ENCODE results near the gene ATP2B2.

The ATP2B2 gene

DNA sequence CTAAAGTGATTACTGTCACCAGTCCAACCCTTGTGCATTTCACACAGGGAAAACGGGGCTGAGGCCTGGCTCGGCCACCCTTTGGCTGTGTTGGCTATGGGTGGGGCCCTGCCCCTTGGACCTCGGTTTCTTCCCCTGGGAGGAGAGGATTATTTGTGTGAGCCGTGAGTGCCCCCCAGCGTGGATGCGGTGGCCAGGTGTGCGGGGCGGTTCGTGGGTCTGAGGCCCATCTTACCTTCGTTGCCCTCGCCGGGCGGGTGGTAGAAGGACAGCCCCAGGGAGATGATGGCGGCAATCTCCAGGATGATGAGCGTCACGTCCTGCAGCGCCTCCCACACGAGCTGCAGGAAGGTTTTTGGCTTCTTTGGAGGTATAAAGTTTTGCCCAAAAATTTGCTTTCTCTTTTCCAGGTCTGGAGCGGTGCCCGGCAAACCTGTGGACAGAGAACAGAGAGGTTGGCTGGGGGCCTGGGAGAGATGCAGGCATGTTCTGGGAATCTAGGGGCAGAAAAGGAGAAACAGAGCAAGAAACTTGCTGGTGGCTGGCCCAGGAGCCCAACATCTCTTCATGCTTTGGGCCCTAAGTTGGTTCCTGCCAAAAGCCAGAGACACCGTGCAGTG, 94.9 kb downstream of the ATP2B2 start:
- no peak overlapping the region for H3K4me3 ChIP-seq (ENCODE audit: low read depth, low read length)
- DNase-seq (ENCODE audit: low read depth), result no peak
- TF ChIP-seq, protein P1, sequence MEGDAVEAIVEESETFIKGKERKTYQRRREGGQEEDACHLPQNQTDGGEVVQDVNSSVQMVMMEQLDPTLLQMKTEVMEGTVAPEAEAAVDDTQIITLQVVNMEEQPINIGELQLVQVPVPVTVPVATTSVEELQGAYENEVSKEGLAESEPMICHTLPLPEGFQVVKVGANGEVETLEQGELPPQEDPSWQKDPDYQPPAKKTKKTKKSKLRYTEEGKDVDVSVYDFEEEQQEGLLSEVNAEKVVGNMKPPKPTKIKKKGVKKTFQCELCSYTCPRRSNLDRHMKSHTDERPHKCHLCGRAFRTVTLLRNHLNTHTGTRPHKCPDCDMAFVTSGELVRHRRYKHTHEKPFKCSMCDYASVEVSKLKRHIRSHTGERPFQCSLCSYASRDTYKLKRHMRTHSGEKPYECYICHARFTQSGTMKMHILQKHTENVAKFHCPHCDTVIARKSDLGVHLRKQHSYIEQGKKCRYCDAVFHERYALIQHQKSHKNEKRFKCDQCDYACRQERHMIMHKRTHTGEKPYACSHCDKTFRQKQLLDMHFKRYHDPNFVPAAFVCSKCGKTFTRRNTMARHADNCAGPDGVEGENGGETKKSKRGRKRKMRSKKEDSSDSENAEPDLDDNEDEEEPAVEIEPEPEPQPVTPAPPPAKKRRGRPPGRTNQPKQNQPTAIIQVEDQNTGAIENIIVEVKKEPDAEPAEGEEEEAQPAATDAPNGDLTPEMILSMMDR (IDR thresholded peaks at IDR 0.05; ENCODE audit: low read depth, low read length, missing control alignments), result no peak
- in situ Hi-C loops (cut with HindIII; ENCODE audit: low sequenced_read_pairs), result no loop called here

- in situ Hi-C loops (cut with HindIII; ENCODE audit: low sequenced_read_pairs), result no loop called here
Observed at GRCh38 chr3:10408680-10409079, 96.7 kb downstream of the ATP2B2 start.

DNA sequence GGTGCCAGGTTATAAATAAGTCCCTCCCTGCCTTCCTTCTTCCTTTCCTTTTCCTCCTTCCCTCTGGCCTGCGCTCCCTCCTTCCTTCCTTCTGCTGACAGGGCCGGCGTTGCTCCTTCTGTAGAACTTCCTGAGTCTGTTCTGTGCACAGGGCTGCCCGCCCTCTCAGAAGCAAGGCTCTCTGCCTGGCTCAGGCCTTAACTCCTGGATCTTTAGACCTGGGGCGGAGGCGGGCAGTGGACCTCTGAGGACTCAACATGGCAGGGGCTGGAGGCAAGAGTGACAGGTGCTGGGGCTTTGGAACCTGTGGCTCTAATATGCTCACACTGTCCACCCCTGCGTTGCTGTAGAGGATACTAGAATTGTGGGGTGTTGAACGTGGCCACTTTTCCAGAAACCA, 98.0 kb downstream of the ATP2B2 start:
- in situ Hi-C loops (cut with HindIII; ENCODE audit: low sequenced_read_pairs), result no loop called here
- TF ChIP-seq, protein P1 (IDR thresholded peaks at IDR 0.05; ENCODE audit: low read depth, low read length, missing control alignments), result no peak
- DNase-seq (ENCODE audit: low read depth), result no peak
- no peak overlapping the region for H3K4me3 ChIP-seq (ENCODE audit: low read depth, low read length)

More at GRCh38 chr3:10408680-10409079, 96.7 kb downstream of the ATP2B2 start:
- no peak overlapping the region for H3K4me3 ChIP-seq (ENCODE audit: low read depth, low read length)
- TF ChIP-seq, protein P1 (IDR thresholded peaks at IDR 0.05; ENCODE audit: low read depth, low read length, missing control alignments), result no peak
- no peak for DNase-seq (ENCODE audit: low read depth)

GRCh38 chr3:10406414-10406813, 99.0 kb downstream of the ATP2B2 start:
- in situ Hi-C loops (cut with HindIII; ENCODE audit: low sequenced_read_pairs), result no loop called here
- no peak for DNase-seq (ENCODE audit: low read depth)
- TF ChIP-seq, protein P1 (IDR thresholded peaks at IDR 0.05; ENCODE audit: low read depth, low read length, missing control alignments), result no peak
- no peak overlapping the region for H3K4me3 ChIP-seq (ENCODE audit: low read depth, low read length)

DNA sequence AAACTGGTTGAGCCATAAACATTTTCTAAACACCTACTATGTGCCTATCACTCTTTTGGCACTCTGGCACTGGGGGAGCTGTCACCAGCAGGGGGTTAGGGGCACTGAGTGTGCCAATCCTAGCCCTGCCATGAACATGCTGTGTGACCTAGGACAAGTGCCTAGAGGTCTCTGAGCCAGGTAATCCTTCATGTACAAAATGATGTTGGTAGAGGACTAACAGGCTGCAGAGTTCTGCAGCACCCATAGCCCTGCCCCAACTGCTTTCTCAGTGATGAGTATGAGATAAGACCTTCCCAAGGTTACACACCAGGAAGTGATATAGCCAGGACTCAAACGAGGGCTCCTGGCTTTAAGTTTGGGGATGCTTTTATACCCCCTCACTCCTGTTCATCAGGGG, 99.6 kb downstream of the ATP2B2 start:
- H3K4me3 ChIP-seq (ENCODE audit: low read depth, low read length), result no peak overlapping the region
- TF ChIP-seq, protein P1 (IDR thresholded peaks at IDR 0.05; ENCODE audit: low read depth, low read length, missing control alignments), result no peak
- no peak for DNase-seq (ENCODE audit: low read depth)
- in situ Hi-C loops (cut with HindIII; ENCODE audit: low sequenced_read_pairs), result no loop called here

GRCh38 chr3:10404876-10405275, 100.5 kb downstream of the ATP2B2 start:
- H3K4me3 ChIP-seq (ENCODE audit: low read depth, low read length), result no peak overlapping the region
- in situ Hi-C loops (cut with HindIII; ENCODE audit: low sequenced_read_pairs), result no loop called here

More at GRCh38 chr3:10404876-10405275, 100.5 kb downstream of the ATP2B2 start:
- no peak for DNase-seq (ENCODE audit: low read depth)
- TF ChIP-seq, protein P1 (IDR thresholded peaks at IDR 0.05; ENCODE audit: low read depth, low read length, missing control alignments), result no peak
